ENCODE data around the gene PACS2. TPM values are rescaled to one million over a fixed set of nuclear protein-coding genes. Genes with fewer than 3 reads are reported as not detected.

The PACS2 gene
- total and polyA plus RNA-seq, 2 of the 4 experiments (the other 2 are of a cell fraction): 15.6 to 32.2 TPM

GRCh38 chr14:105384605-105385321, 70.2 kb downstream of the PACS2 start:
- no peaks in the 10 kb centered on the region for H3K9me1 ChIP-seq (ENCODE audit: insufficient read depth, low read length)
- BruUV-seq (replicated peaks): no TSS peak
- H3K9ac ChIP-seq (ENCODE audit: low read depth, low read length): no peak overlapping the region
- dilution Hi-C loops (cut with HindIII; ENCODE audit: low sequenced_read_pairs, unreplicated experiment): no loop called here
- no peak overlapping the region for H2BK5ac ChIP-seq (ENCODE audit: low read depth, low read length, poor library complexity, severe bottlenecking)
- H3K4me3 ChIP-seq (ENCODE audit: insufficient read depth, low read depth, low read length): no peak overlapping the region
- intact Hi-C loops (cut with micrococcal nuclease): no loop called here
- ATAC-seq (ENCODE audit: low read depth) (no peak), DNase-seq (no peak)
- H4K91ac ChIP-seq (ENCODE audit: insufficient read depth, low read depth, low read length): no peak overlapping the region
- H3K27ac ChIP-seq (ENCODE audit: insufficient read depth, low read length): no peak overlapping the region
- H3K79me1 ChIP-seq (ENCODE audit: low read depth in 1 of 2, low read length in 2 of 2): no peaks in the 10 kb centered on the region
- no peak overlapping the region for H2BK120ac ChIP-seq (ENCODE audit: low read depth, low read length)
- no peaks in the 10 kb centered on the region for H4K20me1 ChIP-seq (ENCODE audit: insufficient read depth, low read length)
- H3K4ac ChIP-seq (ENCODE audit: low read depth, low read length): no peak overlapping the region
- no peak overlapping the region for H2AK9ac ChIP-seq (replicated peaks; ENCODE audit: low read depth, low read length, poor library complexity)
- no peak overlapping the region for H3K14ac ChIP-seq (replicated peaks; ENCODE audit: low read depth, low read length)
- no peaks in the 10 kb centered on the region for H3K27me3 ChIP-seq (ENCODE audit: control insufficient read depth, insufficient read depth, low read length)
- H3K4me1 ChIP-seq (ENCODE audit: control insufficient read depth, insufficient read depth, low read length): no peaks in the 10 kb centered on the region
- no peak overlapping the region for H3K4me2 ChIP-seq (ENCODE audit: low read depth, low read length)
- ChIA-PET POLR2A (ENCODE audit: unreplicated experiment) (no interaction called here), CTCF (no interaction called here)
- no peak overlapping the region for H2BK20ac ChIP-seq (ENCODE audit: low read depth, low read length)
- no peak for TF ChIP-seq ELK1 (IDR thresholded peaks at IDR 0.05; ENCODE audit: borderline replicate concordance, low read depth, low read length)
- TF ChIP-seq CEBPB (IDR thresholded peaks at IDR 0.05; ENCODE audit: low read depth, low read length): no peak
- no peak for TF ChIP-seq CHD1 (IDR thresholded peaks at IDR 0.05; ENCODE audit: low read depth, low read length)
- TF ChIP-seq MXI1 (IDR thresholded peaks at IDR 0.05; ENCODE audit: borderline replicate concordance, low read depth, low read length): no peak
- no peak for TF ChIP-seq NFE2L2 (IDR thresholded peaks at IDR 0.05; ENCODE audit: low read depth, low read length)
- TF ChIP-seq MAZ (IDR thresholded peaks at IDR 0.05; ENCODE audit: borderline replicate concordance, low read depth, low read length): no peak
- TF ChIP-seq BHLHE40 (IDR thresholded peaks at IDR 0.05; ENCODE audit: low read depth, low read length): no peak
- TF ChIP-seq RCOR1 (IDR thresholded peaks at IDR 0.05; ENCODE audit: insufficient replicate concordance, low read length): no peak
- no peak for TF ChIP-seq RFX5 (IDR thresholded peaks at IDR 0.05; ENCODE audit: low read depth, low read length)
- TF ChIP-seq SMC3 (IDR thresholded peaks at IDR 0.05; ENCODE audit: low read depth, low read length): no peak
- no peak for TF ChIP-seq RAD21 (IDR thresholded peaks at IDR 0.05; ENCODE audit: low read length)
- no peak for TF ChIP-seq USF2 (IDR thresholded peaks at IDR 0.05; ENCODE audit: low read depth, low read length)
- TF ChIP-seq POLR2A (IDR thresholded peaks at IDR 0.05; ENCODE audit: low read depth, low read length): no peak
- TF ChIP-seq CTCF (conservative IDR thresholded peaks at IDR 0.05; ENCODE audit: low read depth, low read length): no peak
- no peak overlapping the region for H4K8ac ChIP-seq (ENCODE audit: low read depth in 2 of 2, low read length in 2 of 2)
- no peak overlapping the region for H3K23ac ChIP-seq (ENCODE audit: low read depth, low read length)
- no peak overlapping the region for H2BK15ac ChIP-seq (ENCODE audit: low read depth, low read length)
- H3K9me3 ChIP-seq (ENCODE audit: control insufficient read depth, insufficient read depth, low read length): no peaks in the 10 kb centered on the region
- no peak overlapping the region for H2AFZ ChIP-seq (replicated peaks; ENCODE audit: low read length, poor library complexity)
- peaks cover 31% of the 10 kb centered on the region; the same call in 1 of the 2 replicates for H3K36me3 ChIP-seq (ENCODE audit: control insufficient read depth, insufficient read depth, low read length)
- H4K5ac ChIP-seq (ENCODE audit: low read depth, low read length): no peak overlapping the region
- in situ Hi-C loops (cut with MboI; ENCODE audit: low sequenced_read_pairs): no loop called here
- WGBS, 2 experiments (ENCODE audit: extremely low coverage in 2 of 2, insufficient read length in 1 of 2): 94% methylated on average over 7 of the region's 29 CpGs; no CpG with 5 or more reads in 1 of the 2 experiments
- H3K56ac ChIP-seq (ENCODE audit: extremely low read depth, insufficient read depth, low read length): no peak overlapping the region
- no peak overlapping the region for H3K18ac ChIP-seq (ENCODE audit: low read depth, low read length)
- H2AK5ac ChIP-seq (ENCODE audit: low read depth, low read length): no peak overlapping the region

Data from IMR-90 (cell line).